Measurements from ENCODE around the gene IL7R.
"Not testable (repeated sequence)": the region's sequence is repeated elsewhere in the genome, so short reads cannot be mapped to it uniquely, and the experiment has no call there.

The IL7R gene

DNA sequence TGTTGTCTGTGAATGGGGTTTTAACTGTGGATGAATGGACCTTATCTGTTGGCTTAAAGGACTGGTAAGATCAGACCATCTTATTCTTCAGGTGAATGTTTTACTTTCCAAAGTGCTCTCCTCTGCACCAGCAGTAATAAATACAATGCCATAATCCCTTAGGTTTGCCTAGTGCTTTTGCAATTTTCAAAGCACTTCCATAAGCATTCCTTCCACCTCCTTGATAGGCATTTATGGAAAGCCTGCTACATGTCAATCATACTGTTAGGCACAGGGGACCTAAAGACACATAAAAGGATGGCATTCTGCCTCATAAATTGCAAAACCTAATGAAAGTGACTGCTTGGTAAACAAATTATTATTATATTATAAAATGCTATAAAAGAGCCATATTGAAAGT lies 21.4 kb downstream of the IL7R start:
- no peak overlapping the region for H3K4me3 ChIP-seq (ENCODE audit: low read length)
- peaks cover 14% of the 10 kb centered on the region for H3K4me1 ChIP-seq (ENCODE audit: control insufficient read depth, insufficient read depth, low read length)
- no peaks in the 10 kb centered on the region for H3K27me3 ChIP-seq (replicated peaks; ENCODE audit: control insufficient read depth, insufficient read depth, low read length)
- DNase-seq (ENCODE audit: low read depth): no peak
- no peaks in the 10 kb centered on the region for H3K9me3 ChIP-seq (ENCODE audit: control insufficient read depth, low read length)
- H3K9ac ChIP-seq (ENCODE audit: low read length): no peak overlapping the region
- H3K36me3 ChIP-seq (ENCODE audit: control insufficient read depth, insufficient read depth, low read length, severe bottlenecking): no peaks in the 10 kb centered on the region

GRCh38 chr5:35879096-35879495 lies 22.4 kb downstream of the IL7R start:
- Histone ChIP-seq H3K27me3 (replicated peaks; ENCODE audit: control insufficient read depth, insufficient read depth, low read length) (no peaks in the 10 kb centered on the region), H3K36me3 (ENCODE audit: control insufficient read depth, insufficient read depth, low read length, severe bottlenecking) (no peaks in the 10 kb centered on the region), H3K9ac (ENCODE audit: low read length) (no peak overlapping the region), H3K4me1 (ENCODE audit: control insufficient read depth, insufficient read depth, low read length) (peaks cover 20% of the 10 kb centered on the region), H3K9me3 (ENCODE audit: control insufficient read depth, low read length) (no peaks in the 10 kb centered on the region), H3K4me3 (ENCODE audit: low read length) (no peak overlapping the region)
- no peak for DNase-seq (ENCODE audit: low read depth)

GRCh38 chr5:35879649-35880048 lies 23.0 kb downstream of the IL7R start:
- DNase-seq (ENCODE audit: low read depth): no peak
- no peak overlapping the region for H3K4me3 ChIP-seq (ENCODE audit: low read length)

DNA sequence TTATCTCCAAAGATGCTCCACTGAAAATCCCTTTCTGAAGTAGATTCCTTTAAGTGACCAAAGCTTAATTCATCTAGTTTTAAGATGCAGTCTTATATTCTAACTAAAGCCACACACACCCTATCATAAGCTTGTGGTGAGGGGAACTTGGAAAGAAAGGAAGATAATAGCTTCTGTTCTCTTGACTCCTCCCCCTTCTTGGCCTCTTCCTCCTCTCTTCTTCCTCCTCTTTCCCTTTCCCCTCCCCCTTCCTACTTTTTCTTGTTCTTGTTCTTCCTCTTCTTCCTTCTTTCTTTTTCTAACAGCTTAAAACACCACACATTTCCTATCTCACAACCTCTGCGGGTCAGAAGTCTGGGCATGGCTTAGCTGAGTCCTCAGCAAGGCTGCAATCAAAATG lies 23.5 kb downstream of the IL7R start:
- no peaks in the 10 kb centered on the region for H3K9me3 ChIP-seq (ENCODE audit: control insufficient read depth, low read length)

More at GRCh38 chr5:35879649-35880048, 23.0 kb downstream of the IL7R start:
- Histone ChIP-seq H3K4me1 (ENCODE audit: control insufficient read depth, insufficient read depth, low read length) (peaks cover 20% of the 10 kb centered on the region), H3K9ac (ENCODE audit: low read length) (no peak overlapping the region), H3K9me3 (ENCODE audit: control insufficient read depth, low read length) (no peaks in the 10 kb centered on the region), H3K27me3 (replicated peaks; ENCODE audit: control insufficient read depth, insufficient read depth, low read length) (no peaks in the 10 kb centered on the region), H3K36me3 (ENCODE audit: control insufficient read depth, insufficient read depth, low read length, severe bottlenecking) (no peaks in the 10 kb centered on the region)

DNA sequence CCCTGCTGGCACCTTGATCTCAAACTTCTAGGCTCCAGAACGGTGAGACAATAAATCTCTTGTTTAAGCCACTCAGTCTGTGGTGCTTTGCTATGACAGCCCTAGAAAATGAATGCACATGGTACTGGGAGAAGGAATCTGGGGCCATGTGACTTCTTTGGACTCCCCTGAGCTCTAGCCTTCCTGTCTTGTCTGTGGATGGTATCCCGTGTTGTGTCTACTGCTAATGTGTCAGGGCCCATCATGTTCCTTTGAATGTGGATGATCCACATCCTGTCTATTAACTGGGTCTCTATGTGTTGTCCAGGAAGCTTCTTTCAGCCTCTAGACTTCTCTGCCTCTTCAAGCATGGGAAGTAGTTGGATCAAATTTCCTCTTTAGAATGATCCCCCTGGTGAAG lies 25.1 kb downstream of the IL7R start:
- H3K9ac ChIP-seq (ENCODE audit: low read length): no peak overlapping the region
- no peak for DNase-seq (ENCODE audit: low read depth)
- H3K4me3 ChIP-seq (ENCODE audit: low read length): no peak overlapping the region
- no peaks in the 10 kb centered on the region for H3K36me3 ChIP-seq (ENCODE audit: control insufficient read depth, insufficient read depth, low read length, severe bottlenecking)
- H3K9me3 ChIP-seq (ENCODE audit: control insufficient read depth, low read length): no peaks in the 10 kb centered on the region
- no peaks in the 10 kb centered on the region for H3K27me3 ChIP-seq (replicated peaks; ENCODE audit: control insufficient read depth, insufficient read depth, low read length)
- H3K4me1 ChIP-seq (ENCODE audit: control insufficient read depth, insufficient read depth, low read length): peaks cover 14% of the 10 kb centered on the region

More for the DNA sequence above, 23.5 kb downstream of the IL7R start:
- no peak for DNase-seq (ENCODE audit: low read depth)
- no peaks in the 10 kb centered on the region for H3K36me3 ChIP-seq (ENCODE audit: control insufficient read depth, insufficient read depth, low read length, severe bottlenecking)
- no peaks in the 10 kb centered on the region for H3K27me3 ChIP-seq (replicated peaks; ENCODE audit: control insufficient read depth, insufficient read depth, low read length)
- H3K4me1 ChIP-seq (ENCODE audit: control insufficient read depth, insufficient read depth, low read length): peaks cover 20% of the 10 kb centered on the region
- H3K9ac ChIP-seq (ENCODE audit: low read length): no peak overlapping the region
- H3K4me3 ChIP-seq (ENCODE audit: low read length): no peak overlapping the region

DNA sequence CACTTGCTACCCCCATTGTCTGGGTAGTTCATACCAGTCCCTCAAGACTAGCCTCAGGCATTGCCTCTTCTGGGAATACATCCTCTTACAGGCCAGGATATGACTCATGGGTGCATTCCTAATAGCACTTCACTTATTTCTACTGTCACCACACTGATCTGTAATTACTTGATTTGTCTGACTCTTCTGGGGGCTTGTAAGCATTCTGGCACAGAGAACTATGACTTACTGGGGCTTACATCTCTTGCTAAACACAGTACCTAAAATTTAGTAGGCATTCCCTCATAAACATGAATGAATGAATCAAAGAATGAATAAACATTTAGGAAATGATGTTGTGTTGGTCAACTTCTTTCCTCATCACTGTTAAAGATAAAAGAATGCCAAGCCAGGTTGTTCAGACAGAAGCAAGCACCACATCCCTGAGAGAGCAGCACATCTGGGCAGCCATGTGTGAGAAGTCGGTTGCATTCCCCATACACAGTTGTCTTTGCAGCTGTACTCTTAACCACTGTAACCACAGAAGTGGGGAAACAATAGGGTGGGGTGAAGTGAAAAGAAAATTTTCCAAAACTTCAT lies 27.6 kb downstream of the IL7R start:
- no peak overlapping the region for H3K9ac ChIP-seq (ENCODE audit: low read length)
- H3K4me3 ChIP-seq (ENCODE audit: low read length): no peak overlapping the region
- H3K27me3 ChIP-seq (replicated peaks; ENCODE audit: control insufficient read depth, insufficient read depth, low read length): no peaks in the 10 kb centered on the region
- peak; percentile 68 for DNase-seq (ENCODE audit: low read depth)
- H3K4me1 ChIP-seq (ENCODE audit: control insufficient read depth, insufficient read depth, low read length): peaks cover 6% of the 10 kb centered on the region
- no peaks in the 10 kb centered on the region for H3K36me3 ChIP-seq (ENCODE audit: control insufficient read depth, insufficient read depth, low read length, severe bottlenecking)
- peaks cover 5% of the 10 kb centered on the region for H3K9me3 ChIP-seq (ENCODE audit: control insufficient read depth, low read length)

GRCh38 chr5:35884773-35885172 lies 28.1 kb downstream of the IL7R start:
- no peaks in the 10 kb centered on the region for H3K36me3 ChIP-seq (ENCODE audit: control insufficient read depth, insufficient read depth, low read length, severe bottlenecking)
- H3K4me1 ChIP-seq (ENCODE audit: control insufficient read depth, insufficient read depth, low read length): peaks cover 6% of the 10 kb centered on the region
- H3K9me3 ChIP-seq (ENCODE audit: control insufficient read depth, low read length): peaks cover 5% of the 10 kb centered on the region

GRCh38 chr5:35886381-35886780 lies 29.7 kb downstream of the IL7R start:
- Histone ChIP-seq H3K4me3 (ENCODE audit: low read length) (no peak overlapping the region), H3K36me3 (ENCODE audit: control insufficient read depth, insufficient read depth, low read length, severe bottlenecking) (no peaks in the 10 kb centered on the region), H3K4me1 (ENCODE audit: control insufficient read depth, insufficient read depth, low read length) (peaks cover 6% of the 10 kb centered on the region), H3K27me3 (replicated peaks; ENCODE audit: control insufficient read depth, insufficient read depth, low read length) (no peaks in the 10 kb centered on the region), H3K9ac (ENCODE audit: low read length) (no peak overlapping the region), H3K9me3 (ENCODE audit: control insufficient read depth, low read length) (peaks cover 5% of the 10 kb centered on the region)
- DNase-seq (ENCODE audit: low read depth): no peak

More at GRCh38 chr5:35884773-35885172, 28.1 kb downstream of the IL7R start:
- Histone ChIP-seq H3K9ac (ENCODE audit: low read length) (no peak overlapping the region), H3K4me3 (ENCODE audit: low read length) (no peak overlapping the region), H3K27me3 (replicated peaks; ENCODE audit: control insufficient read depth, insufficient read depth, low read length) (no peaks in the 10 kb centered on the region)
- no peak for DNase-seq (ENCODE audit: low read depth)

- no peak overlapping the region for H3K4me3 ChIP-seq (ENCODE audit: low read length)
- peaks cover 5% of the 10 kb centered on the region for H3K9me3 ChIP-seq (ENCODE audit: control insufficient read depth, low read length)
- H3K4me1 ChIP-seq (ENCODE audit: control insufficient read depth, insufficient read depth, low read length): peaks cover 6% of the 10 kb centered on the region
- H3K36me3 ChIP-seq (ENCODE audit: control insufficient read depth, insufficient read depth, low read length, severe bottlenecking): no peaks in the 10 kb centered on the region
- no peak for DNase-seq (ENCODE audit: low read depth)
- no peak overlapping the region for H3K9ac ChIP-seq (ENCODE audit: low read length)
- no peaks in the 10 kb centered on the region for H3K27me3 ChIP-seq (replicated peaks; ENCODE audit: control insufficient read depth, insufficient read depth, low read length)
Observed at GRCh38 chr5:35887321-35888100, 30.8 kb downstream of the IL7R start.

GRCh38 chr5:35890021-35891020 lies 33.6 kb downstream of the IL7R start:
- no peak overlapping the region for H3K4me3 ChIP-seq (ENCODE audit: low read length)
- no peak overlapping the region for H3K9ac ChIP-seq (ENCODE audit: low read length)
- DNase-seq (ENCODE audit: low read depth): peak; percentile 56
- H3K4me1 ChIP-seq (ENCODE audit: control insufficient read depth, insufficient read depth, low read length): no peaks in the 10 kb centered on the region
- H3K9me3 ChIP-seq (ENCODE audit: control insufficient read depth, low read length): peaks cover 5% of the 10 kb centered on the region
- H3K27me3 ChIP-seq (replicated peaks; ENCODE audit: control insufficient read depth, insufficient read depth, low read length): no peaks in the 10 kb centered on the region
- H3K36me3 ChIP-seq (ENCODE audit: control insufficient read depth, insufficient read depth, low read length, severe bottlenecking): no peaks in the 10 kb centered on the region

DNA sequence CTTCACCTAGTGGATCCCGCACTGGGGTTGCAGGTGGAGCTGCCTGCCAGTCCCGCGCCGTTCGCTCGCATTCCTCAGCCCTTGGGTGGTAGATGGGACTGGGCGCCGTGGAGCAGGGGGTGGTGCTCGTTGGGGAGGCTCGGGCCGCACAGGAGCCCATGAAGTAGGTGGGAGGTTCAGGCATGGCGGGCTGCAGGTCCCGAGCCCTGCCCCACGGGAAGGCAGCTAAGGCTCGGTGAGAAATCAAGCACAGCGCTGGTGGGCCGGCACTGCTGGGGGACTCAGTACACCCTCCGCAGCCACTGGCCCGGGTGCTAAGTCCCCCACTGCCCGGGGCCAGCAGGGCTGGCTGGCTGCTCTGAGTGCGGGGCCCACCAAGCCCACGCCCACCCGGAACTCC lies 36.1 kb downstream of the IL7R start:
- H3K4me1 ChIP-seq (ENCODE audit: control insufficient read depth, insufficient read depth, low read length); H3K4me3 ChIP-seq (ENCODE audit: low read length); H3K36me3 ChIP-seq (ENCODE audit: control insufficient read depth, insufficient read depth, low read length, severe bottlenecking); H3K9ac ChIP-seq (ENCODE audit: low read length); H3K27me3 ChIP-seq (replicated peaks; ENCODE audit: control insufficient read depth, insufficient read depth, low read length); DNase-seq (ENCODE audit: low read depth); H3K9me3 ChIP-seq (ENCODE audit: control insufficient read depth, low read length): not testable (repeated sequence)
